SH-SY5Y (cell line): ENCODE results near the gene PIBF1.

Experiments used
- GATA2 ChIP-seq: IDR thresholded peaks from 2 replicates; pipeline ENCODE4 v1.6.1; 2011; ENCODE audit warnings: mild to moderate bottlenecking, low read depth, low read length
- GATA3 ChIP-seq: IDR thresholded peaks from 2 replicates; pipeline ENCODE4 v1.6.1; 2011; ENCODE audit warnings: low read depth, mild to moderate bottlenecking, low read length, moderate library complexity

GRCh38 chr13:73063166-73063565, 281.2 kb downstream of the PIBF1 start:
- no peak for TF ChIP-seq GATA2
- TF ChIP-seq GATA3 = no peak
